NCI-H82 (cell line): Measurements from ENCODE around the gene JPT1.
"Not testable (repeated sequence)": the region's sequence is repeated elsewhere in the genome, so short reads cannot be mapped to it uniquely, and the experiment has no call there.

Experiments
- DNase-seq: peaks from one replicate; lab custom pipeline; 2025; lab: John Stamatoyannopoulos, UW

The JPT1 gene, protein sequence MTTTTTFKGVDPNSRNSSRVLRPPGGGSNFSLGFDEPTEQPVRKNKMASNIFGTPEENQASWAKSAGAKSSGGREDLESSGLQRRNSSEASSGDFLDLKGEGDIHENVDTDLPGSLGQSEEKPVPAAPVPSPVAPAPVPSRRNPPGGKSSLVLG

DNA sequence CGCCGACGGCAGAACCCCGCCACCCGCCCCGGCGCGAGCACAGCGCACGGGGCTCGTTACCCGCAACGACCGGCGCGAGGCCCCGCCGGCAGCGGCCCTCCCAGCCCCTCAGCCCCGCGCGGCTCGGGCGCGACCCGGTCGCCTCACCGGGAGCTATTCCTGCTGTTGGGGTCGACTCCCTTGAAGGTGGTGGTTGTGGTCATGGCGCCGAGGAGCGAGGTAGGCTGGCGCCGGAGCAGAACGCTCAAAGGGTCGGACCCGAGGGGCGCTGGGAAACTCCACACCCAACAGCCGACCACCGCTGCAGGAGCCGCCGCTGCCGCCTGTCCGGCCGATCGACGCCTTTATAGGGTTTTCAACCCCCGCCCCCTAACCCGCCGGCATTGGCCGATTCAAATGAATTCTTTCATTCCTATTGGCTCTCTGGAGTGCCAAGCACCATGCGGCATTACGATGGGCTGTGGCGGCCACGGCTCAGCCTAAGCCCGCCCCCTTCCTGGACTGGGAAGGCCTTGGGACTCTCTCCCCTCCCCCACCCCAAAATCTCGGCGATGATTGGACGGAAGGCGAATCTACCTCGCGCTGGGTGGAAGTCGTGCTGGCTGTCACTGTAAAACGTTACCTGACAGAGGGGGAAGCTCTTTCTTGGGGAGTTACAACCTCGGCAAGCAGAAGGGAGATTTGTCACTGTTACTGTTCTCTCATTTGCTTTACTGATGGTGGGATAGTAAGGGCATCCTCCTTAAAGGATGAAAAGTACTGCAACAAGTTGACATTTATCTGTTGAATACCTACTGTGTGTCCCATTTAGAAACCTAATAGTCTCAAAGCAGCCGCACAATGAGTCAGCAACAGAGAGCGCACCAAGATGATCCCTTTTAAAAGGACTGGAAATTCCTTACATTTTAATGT is at the start of gene JPT1:
Gene JPT1 (minus strand): TSS at position 318 of the 912 bp plus-strand sequence. CDS start 115 bp downstream, at position 203.
- DNase-seq: peak; percentile 100

DNA sequence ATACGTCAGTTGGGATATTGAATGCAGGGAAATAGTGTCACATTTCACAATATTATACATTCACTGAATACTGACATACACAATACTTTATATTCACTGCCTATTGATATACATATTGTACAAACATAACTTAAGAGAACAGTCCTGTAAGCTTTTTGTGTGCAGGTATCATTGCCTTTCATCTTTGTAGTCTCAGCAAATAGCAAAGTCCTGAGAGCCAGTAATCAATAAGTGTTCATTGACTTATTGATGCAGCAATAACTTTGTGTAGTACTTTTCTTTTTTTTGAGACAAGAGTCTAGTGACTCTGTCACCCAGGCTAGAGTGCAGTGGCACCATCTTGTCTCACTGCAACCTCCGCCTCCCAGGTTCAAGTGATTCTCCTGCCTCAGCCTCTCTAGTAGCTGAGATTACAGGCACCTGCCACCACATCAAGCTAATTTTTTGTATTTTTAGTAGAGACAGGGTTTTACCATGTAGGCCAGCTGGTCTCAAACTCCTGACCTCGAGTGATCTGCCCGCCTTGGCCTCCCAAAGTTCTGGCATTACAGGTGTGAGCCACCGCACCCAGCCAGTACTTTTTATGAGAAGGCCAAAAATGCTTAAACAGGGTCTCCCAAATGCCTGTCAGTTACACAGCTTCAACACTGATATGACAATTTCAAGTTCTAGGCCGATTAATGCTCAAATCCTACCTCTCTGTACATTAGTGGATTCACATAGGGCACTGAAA is 45.7 kb upstream of the JPT1 start:
- DNase-seq: no peak

GRCh38 chr17:75194879-75195278 is 40.6 kb upstream of the JPT1 start:
- no peak for DNase-seq

DNA sequence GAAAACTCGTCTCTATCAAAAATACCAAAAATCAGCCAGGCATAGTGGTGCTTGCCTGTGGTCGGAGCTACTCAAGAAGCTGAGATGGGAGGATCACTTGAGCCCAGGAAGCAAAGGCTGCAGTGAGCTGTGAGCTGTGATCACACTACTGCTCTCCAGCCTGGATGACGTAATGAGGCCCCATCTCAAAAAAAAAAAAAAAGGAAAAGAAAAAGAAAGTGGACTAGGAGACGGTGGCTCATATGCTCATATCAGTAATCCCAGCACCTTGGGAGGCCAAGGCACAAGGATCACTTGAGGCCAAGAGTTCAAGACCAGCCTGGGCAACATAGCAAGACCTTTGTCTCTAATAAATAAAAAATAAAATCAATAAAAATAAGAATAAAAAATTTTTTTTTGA is 37.3 kb upstream of the JPT1 start:
- DNase-seq: no peak

DNA sequence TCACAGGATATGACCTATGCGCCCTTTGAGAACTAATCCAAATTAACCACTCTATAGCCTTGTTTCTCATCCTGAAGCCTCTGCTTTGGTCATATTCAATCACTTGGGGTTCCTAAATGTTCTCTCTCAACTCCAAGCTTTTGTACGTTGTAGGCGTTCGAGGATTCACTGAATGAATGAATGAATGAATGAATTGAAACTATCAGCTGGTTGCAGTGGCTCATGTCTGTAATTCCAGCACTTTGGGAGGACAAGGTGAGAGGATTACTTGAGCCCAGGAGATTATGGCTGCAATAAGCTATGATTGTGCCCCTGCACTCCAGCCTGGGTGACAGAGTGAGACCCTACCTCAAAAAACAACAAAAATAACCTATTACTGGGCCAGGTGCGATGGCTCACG is 34.3 kb upstream of the JPT1 start:
- DNase-seq: peak; percentile 26

DNA sequence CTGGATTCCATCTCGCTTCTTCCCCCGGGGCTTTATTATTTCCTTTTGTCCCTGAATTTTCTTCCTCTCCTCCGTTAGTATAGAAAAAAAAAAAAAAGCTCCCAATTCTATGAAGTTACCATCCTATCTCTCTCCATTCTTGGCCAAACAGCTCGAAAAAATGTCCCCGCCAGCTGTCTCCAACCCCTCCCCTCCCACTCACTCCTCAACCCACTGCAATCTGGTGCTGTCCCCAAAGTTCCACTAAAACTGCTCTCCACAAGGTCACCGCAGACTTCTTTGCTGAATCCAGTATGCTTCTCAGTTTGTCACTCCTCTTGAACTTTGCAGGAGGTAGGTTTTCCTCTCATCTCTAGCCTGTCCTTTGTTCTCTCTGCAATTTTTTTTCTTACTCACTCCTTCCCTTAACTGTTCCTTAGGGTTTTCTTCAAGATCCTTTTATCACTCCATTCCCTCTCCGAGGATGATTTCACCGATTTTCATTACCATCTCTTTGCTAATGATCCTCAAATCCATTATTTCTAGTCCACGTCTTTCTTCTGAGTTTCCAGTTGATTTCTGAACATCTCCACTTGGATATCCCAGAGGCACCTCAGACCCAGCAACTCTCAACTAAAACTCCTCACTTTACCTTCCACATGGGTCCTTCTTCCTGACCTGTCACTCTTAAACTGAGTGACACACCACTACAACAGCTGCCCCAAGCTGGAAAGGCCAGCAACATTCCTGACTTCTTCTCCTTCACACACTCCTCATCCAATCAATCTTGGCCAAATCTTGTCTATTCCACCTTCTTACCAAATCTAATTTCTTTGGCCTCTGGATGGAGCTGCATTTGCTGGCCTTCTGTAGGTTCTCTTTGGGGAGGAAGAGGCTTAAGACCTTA is 29.9 kb upstream of the JPT1 start:
- no peak for DNase-seq

- DNase-seq: peak; percentile 97
These were observed 28.5 kb upstream of the JPT1 start, which contains the start of gene SUMO2 for GRCh38 chr17:75182569-75183436. Gene SUMO2, minus strand, starts transcription at chr17:75182959. Its CDS starts 125 bp downstream, at chr17:75182834.

DNA sequence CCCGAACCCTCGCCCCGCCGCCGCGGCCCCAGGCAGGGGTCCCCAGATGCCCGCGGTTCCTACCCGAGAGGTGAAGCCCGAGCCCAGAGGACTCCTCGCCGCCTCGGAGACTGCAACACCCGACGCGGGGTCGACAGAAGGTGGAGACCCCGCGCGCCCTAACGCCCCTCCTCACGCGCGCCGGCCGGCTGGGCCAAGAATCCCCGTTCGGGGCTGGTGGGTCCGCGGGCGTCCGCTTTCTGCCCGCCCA is 27.9 kb upstream of the JPT1 start:
- peak; percentile 56 for DNase-seq

DNA sequence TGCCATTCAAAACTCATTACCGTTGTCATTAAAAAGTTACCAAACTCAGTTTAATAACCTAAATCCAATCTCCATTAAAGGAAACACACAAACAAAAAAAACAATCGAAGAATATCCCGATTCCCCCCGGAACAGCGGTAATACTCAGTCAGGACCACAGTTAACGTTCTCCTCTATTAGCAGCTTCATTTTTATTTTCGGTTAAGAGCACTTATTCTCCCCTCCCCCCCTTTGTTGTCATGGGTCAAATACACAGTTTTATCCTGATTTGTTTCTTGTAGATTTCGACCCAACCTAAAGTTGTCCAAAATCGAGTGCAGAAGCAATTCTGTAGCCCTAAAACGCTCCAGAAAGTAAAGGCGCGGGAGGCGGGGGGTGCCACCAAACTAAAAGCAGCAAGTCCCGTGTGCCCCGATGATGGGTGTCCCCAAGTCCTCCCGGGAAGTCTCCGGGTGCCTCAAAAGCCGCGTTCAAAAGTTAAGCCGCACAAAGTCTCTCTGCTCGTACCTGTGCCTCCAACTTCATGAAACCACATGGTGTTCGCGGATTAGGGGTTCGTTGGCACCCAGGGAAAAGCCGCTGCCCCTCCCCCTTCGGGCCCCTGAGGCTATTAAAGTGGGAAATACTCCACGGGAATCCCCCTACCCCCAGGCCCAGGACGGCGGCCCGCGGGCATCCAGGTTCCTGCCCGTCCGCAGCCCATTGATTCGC is 27.5 kb upstream of the JPT1 start:
- DNase-seq: peak; percentile 50

DNA sequence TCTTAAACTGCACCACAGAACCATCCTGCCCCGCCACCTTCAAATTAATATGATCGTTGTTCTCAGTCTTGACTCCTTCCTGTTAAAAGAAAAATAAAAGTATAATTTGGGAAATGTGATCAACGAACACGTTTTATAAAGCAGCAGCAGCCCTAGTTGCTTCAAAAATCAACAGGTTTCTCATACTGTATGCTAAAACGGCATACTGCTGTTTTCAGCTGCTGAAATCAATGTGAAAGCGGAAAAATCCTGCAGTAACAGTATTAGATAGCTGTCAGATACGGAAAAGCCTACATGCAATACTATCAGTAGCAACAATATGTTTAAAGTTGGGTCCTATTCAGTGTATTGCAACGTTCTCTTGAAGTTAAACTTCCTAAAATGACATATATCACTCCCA is 26.8 kb upstream of the JPT1 start:
- no peak for DNase-seq

- DNase-seq: no peak
These were observed 24.1 kb upstream of the JPT1 start for GRCh38 chr17:75178453-75178852.

DNA sequence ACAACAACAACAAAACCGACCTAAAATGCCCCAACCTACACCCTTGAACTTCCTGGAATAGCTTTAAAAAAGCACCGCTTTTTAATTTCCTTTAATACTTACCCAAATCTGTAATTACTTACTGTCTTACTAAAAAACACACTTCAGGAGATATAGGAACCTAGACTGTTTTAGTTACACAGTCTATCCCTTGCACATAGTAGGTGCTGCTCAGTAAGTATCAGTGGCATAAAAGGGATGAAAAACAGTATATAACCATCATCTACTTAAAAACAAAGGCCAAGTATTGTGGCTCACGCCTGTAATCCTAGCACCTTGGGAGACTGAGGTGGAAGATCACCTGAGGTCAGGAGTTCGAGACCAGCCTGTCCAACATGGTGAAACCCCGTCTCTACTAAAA is 22.3 kb upstream of the JPT1 start:
- DNase-seq: no peak

DNA sequence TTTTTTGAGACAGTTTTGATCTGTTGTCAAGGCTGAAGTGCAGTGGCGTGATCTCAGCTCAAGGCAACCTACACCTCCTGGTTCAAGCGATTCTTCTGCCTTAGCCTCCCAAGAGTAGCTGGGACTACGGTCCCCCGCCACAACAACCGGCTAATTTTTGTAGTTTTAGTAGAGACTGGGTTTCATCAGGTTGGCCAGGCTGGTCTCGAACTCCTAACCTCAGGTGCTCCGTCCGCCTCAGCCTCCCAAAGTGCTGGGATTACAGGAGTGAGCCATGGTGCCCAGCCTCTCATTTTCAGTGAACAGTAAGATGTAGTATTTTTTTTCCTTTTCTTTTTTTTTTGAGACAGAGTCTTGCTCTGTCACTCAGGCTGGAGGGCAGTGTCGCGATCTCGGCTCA is 20.7 kb upstream of the JPT1 start:
- no peak for DNase-seq

DNA sequence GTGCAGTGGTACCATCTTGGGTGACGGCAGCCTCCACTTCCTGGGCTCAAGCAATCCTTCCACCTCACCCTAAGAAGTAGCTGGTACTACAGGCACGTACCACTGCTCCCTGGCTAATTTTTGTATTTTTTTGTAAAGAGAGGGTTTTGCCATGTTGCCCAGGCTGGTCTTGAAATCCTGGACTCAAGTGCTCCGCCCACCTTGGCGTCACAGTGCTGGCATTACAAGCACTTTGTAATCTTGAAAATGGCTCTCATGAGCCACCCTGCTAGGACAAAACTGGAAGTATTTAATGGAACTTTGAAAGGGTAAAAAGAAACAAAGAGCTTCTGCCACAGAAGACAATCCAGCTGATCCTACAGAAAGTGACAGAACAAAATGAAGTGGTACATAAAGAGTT is 19.2 kb upstream of the JPT1 start:
- DNase-seq: no peak

DNA sequence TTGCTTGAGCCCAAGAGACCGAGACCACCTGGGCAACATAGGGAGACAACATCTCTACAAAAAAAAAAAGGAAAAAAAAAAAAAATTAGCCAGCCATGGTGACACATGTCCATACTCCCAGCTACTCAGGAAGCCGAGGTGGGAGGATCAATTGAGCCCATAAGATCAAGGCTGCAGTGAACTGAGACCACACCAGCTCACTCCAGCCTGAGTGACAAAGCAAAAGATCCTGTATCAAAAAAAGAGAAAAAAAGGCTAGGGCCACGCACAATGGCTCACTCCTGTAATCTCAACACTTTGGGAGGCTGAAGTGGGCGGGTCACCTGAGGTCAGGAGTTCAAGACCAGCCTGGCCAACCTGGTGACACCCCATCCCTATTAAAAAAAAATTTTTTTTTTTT is 14.7 kb upstream of the JPT1 start:
- DNase-seq: no peak

GRCh38 chr17:75164606-75165005 is 10.3 kb upstream of the JPT1 start:
- DNase-seq: not testable (repeated sequence)

DNA sequence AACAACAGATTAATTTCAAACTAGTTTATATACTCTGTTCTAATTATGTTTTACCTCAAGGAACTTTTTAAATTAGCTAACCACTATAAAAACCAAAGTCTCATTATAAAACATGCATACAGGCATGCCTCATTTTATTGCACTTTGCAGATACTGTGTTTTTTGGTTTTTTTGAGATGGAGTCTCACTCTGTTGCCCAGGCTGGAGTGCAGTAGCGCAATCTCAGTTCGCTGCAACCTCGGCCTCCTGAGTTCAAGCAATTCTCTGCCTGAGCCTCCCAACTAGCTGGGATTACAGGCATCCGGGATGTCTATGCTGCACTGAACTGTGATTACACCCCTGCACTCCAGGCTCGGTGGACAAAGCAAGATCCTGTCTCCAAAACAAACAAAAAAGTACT is 8.8 kb upstream of the JPT1 start:
- no peak for DNase-seq

GRCh38 chr17:75160211-75160610 is 5.9 kb upstream of the JPT1 start:
- DNase-seq: no peak

DNA sequence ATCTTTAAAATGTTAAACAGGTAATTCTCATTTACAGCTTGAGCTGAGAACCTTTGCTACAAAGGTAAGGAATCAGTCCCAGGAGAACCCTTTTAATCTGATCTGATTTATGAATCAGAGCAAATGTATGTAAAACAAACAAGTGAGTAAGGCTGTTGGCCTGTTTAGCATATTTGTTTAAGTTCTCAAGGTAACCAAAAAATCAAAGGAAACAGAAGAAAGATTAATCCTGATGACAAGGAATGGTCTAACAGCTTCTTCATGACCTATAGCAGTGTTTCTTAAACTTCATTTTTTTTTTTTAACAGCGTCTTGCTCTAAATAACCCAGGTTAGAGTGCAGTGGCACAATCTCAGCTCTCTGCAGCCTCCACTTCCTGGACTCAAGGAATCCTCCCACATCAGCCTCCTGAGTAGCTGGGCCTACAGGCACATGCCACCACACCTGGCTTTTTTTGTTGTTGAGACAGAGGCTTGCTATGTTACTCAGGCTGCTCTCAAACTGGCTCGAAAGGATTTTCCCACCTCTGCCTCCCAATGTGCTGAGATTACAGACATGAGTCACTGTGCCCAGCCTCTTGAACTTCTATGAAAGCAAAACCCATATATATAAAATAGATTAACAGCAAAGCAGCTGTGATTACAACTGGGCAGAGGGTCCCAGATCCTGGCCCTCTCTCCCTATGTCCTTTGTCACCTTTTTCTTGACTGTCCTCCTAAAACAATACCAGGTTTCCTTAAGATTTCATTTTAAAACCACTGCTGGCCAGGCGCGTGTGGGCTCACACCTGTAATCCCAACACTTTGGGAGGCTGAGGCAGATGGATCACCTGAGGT is 5.1 kb upstream of the JPT1 start:
- DNase-seq: no peak

- DNase-seq: not testable (repeated sequence)
These were observed 4.2 kb upstream of the JPT1 start for GRCh38 chr17:75158480-75158879.
